ENCODE results near the gene CDH23. TPM values are rescaled to one million over a fixed set of nuclear protein-coding genes. Genes with fewer than 3 reads are reported as not detected.

Gene CDH23
- total RNA-seq, 1 donor from 2014 or later = 10.3 TPM

- Histone ChIP-seq H3K27me3 (no peaks in the 10 kb centered on the region), H3K36me3 (no peaks in the 10 kb centered on the region), H3K9me3 (no peaks in the 10 kb centered on the region), H3K27ac (peak overlapping the region; percentile 36), H3K4me1 (peaks cover 51% of the 10 kb centered on the region), H3K4me3 (no peak overlapping the region)
- TF ChIP-seq POLR2AphosphoS5 (IDR thresholded peaks at IDR 0.05; ENCODE audit: insufficient read depth in 1 of 2, low read depth in 1 of 2) = peak in 1 of 2 donors; percentile 53
- TF ChIP-seq CTCF (IDR thresholded peaks at IDR 0.05) = no peak
- no peak for TF ChIP-seq POLR2A (IDR thresholded peaks at IDR 0.05)
- no peak for DNase-seq (ENCODE audit: extremely low spot score in 2 of 2)
- intact Hi-C loops (cut with DNase I) = no loop called here
Measured at GRCh38 chr10:71735709-71736569, 339.2 kb downstream of the CDH23 start.

- Histone ChIP-seq H3K9me3 (no peaks in the 10 kb centered on the region), H3K4me3 (no peak overlapping the region), H3K4me1 (peaks cover 52% of the 10 kb centered on the region), H3K36me3 (no peaks in the 10 kb centered on the region), H3K27me3 (no peaks in the 10 kb centered on the region), H3K27ac (peak overlapping the region; percentile 40)
- no peak for DNase-seq (ENCODE audit: extremely low spot score in 2 of 2)
- intact Hi-C loops (cut with DNase I) = no loop called here
- TF ChIP-seq CTCF (IDR thresholded peaks at IDR 0.05) (no peak), POLR2AphosphoS5 (IDR thresholded peaks at IDR 0.05; ENCODE audit: insufficient read depth in 1 of 2, low read depth in 1 of 2) (no peak), POLR2A (IDR thresholded peaks at IDR 0.05) (no peak)
Measured at GRCh38 chr10:71736570-71736952, 339.8 kb downstream of the CDH23 start.

GRCh38 chr10:71737001-71737833, 340.5 kb downstream of the CDH23 start:
- Histone ChIP-seq H3K9me3 (no peaks in the 10 kb centered on the region), H3K36me3 (no peaks in the 10 kb centered on the region), H3K27ac (peak overlapping the region; percentile 52), H3K4me1 (peaks cover 52% of the 10 kb centered on the region), H3K27me3 (no peaks in the 10 kb centered on the region), H3K4me3 (no peak overlapping the region)
- TF ChIP-seq POLR2AphosphoS5 (IDR thresholded peaks at IDR 0.05; ENCODE audit: insufficient read depth in 1 of 2, low read depth in 1 of 2) (peak in 1 of 2 donors; percentile 38), POLR2A (IDR thresholded peaks at IDR 0.05) (no peak)
- DNase-seq (ENCODE audit: extremely low spot score in 2 of 2) = no peak
- intact Hi-C loops (cut with DNase I) = no loop called here

- Histone ChIP-seq H3K9me3 (no peaks in the 10 kb centered on the region), H3K4me3 (no peak overlapping the region), H3K27me3 (no peaks in the 10 kb centered on the region), H3K36me3 (no peaks in the 10 kb centered on the region), H3K4me1 (peaks cover 52% of the 10 kb centered on the region), H3K27ac (peak overlapping the region; percentile 52)
- TF ChIP-seq POLR2AphosphoS5 (IDR thresholded peaks at IDR 0.05; ENCODE audit: insufficient read depth in 1 of 2, low read depth in 1 of 2) (no peak), POLR2A (IDR thresholded peaks at IDR 0.05) (no peak), CTCF (IDR thresholded peaks at IDR 0.05) (no peak)
- no peak for DNase-seq (ENCODE audit: extremely low spot score in 2 of 2)
- intact Hi-C loops (cut with DNase I) = no loop called here
Measured at GRCh38 chr10:71737834-71738197, 341.1 kb downstream of the CDH23 start.

GRCh38 chr10:71739358-71739900, 342.7 kb downstream of the CDH23 start:
- H3K4me1 ChIP-seq = peaks cover 52% of the 10 kb centered on the region
- H3K4me3 ChIP-seq = no peak overlapping the region

More at GRCh38 chr10:71739358-71739900, 342.7 kb downstream of the CDH23 start:
- no peaks in the 10 kb centered on the region for H3K36me3 ChIP-seq
- intact Hi-C loops (cut with DNase I) = no loop called here
- TF ChIP-seq POLR2AphosphoS5 (IDR thresholded peaks at IDR 0.05; ENCODE audit: insufficient read depth in 1 of 2, low read depth in 1 of 2) (no peak), CTCF (IDR thresholded peaks at IDR 0.05) (no peak), POLR2A (IDR thresholded peaks at IDR 0.05) (no peak)
- no peak for DNase-seq (ENCODE audit: extremely low spot score in 2 of 2)
- no peak overlapping the region for H3K27ac ChIP-seq
- no peaks in the 10 kb centered on the region for H3K27me3 ChIP-seq
- no peaks in the 10 kb centered on the region for H3K9me3 ChIP-seq

All from vagina (tissue), 2 donors.